ENCODE measurements around the gene LEMD2.

DNA sequence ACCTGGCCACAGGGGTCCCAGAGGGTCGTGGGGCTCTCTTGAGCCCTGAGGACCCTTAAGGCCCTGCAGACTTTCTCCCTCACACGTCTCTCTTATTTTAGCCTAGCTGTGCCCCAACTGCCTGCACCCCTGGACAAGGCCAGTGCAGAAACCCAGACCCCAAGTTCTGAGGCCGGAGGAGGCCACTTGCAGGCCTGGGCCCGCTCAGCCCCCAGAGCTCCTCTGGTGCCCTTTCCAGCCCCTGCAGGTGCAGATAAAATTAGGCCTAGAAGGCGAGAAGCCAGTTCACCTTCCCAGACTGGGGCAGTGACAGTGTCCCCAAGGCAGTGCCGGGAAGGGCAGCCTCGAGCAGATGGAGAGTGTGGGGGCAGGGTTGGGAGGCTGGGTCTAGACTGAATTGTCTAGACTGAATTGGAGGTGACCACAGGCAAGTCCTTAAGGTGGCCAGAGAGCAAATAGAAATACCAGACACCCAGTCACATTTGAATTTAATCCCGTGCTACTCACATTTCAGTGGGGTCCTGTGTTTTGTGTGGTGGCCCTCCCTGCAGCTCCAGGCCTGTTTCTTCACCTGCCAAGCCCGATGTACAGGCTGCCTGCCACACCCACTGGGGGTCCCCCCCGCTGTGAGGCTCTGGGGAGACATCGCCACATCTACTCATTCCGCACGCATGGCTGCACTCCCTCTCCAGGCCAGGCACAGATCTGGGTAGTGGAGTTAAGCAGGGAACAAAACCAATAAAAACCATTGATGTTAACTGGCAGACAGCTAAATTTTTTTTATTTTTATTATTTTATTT is 33.7 kb downstream of the LEMD2 start:
- TF ChIP-seq, protein P1, sequence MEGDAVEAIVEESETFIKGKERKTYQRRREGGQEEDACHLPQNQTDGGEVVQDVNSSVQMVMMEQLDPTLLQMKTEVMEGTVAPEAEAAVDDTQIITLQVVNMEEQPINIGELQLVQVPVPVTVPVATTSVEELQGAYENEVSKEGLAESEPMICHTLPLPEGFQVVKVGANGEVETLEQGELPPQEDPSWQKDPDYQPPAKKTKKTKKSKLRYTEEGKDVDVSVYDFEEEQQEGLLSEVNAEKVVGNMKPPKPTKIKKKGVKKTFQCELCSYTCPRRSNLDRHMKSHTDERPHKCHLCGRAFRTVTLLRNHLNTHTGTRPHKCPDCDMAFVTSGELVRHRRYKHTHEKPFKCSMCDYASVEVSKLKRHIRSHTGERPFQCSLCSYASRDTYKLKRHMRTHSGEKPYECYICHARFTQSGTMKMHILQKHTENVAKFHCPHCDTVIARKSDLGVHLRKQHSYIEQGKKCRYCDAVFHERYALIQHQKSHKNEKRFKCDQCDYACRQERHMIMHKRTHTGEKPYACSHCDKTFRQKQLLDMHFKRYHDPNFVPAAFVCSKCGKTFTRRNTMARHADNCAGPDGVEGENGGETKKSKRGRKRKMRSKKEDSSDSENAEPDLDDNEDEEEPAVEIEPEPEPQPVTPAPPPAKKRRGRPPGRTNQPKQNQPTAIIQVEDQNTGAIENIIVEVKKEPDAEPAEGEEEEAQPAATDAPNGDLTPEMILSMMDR (IDR thresholded peaks at IDR 0.05) = no peak
- no peak for TF ChIP-seq FOSL2 (IDR thresholded peaks at IDR 0.05; ENCODE audit: borderline replicate concordance, low read depth)
- TF ChIP-seq, protein P2, sequence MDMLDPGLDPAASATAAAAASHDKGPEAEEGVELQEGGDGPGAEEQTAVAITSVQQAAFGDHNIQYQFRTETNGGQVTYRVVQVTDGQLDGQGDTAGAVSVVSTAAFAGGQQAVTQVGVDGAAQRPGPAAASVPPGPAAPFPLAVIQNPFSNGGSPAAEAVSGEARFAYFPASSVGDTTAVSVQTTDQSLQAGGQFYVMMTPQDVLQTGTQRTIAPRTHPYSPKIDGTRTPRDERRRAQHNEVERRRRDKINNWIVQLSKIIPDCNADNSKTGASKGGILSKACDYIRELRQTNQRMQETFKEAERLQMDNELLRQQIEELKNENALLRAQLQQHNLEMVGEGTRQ (IDR thresholded peaks at IDR 0.05; ENCODE audit: borderline replicate concordance, low read depth, low read length) = no peak
- no peak for TF ChIP-seq RCOR1 (IDR thresholded peaks at IDR 0.05; ENCODE audit: low read length)
- no peak for TF ChIP-seq POLR2AphosphoS5 (IDR thresholded peaks at IDR 0.05; ENCODE audit: low read depth, low read length)
- TF ChIP-seq PBX3 (IDR thresholded peaks at IDR 0.05) = no peak
- TF ChIP-seq, protein P3, sequence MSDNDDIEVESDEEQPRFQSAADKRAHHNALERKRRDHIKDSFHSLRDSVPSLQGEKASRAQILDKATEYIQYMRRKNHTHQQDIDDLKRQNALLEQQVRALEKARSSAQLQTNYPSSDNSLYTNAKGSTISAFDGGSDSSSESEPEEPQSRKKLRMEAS (IDR thresholded peaks at IDR 0.05; ENCODE audit: low read depth) = no peak
- TF ChIP-seq EP300 (IDR thresholded peaks at IDR 0.05; ENCODE audit: borderline replicate concordance in 1 of 2, low read depth in 1 of 2, low read length in 1 of 2) = no peak
- TF ChIP-seq CHD2 (IDR thresholded peaks at IDR 0.05; ENCODE audit: low read length, partially characterized antibody) = no peak
- no peak for TF ChIP-seq NFIC (IDR thresholded peaks at IDR 0.05; ENCODE audit: borderline replicate concordance)
- TF ChIP-seq TAF1 (IDR thresholded peaks at IDR 0.05; ENCODE audit: borderline replicate concordance, low read depth, low read length) = no peak
- TF ChIP-seq SMC3 (IDR thresholded peaks at IDR 0.05; ENCODE audit: low read depth, low read length) = no peak
- no peak for TF ChIP-seq GABPA (IDR thresholded peaks at IDR 0.05; ENCODE audit: low read depth)
- TF ChIP-seq SIN3A (IDR thresholded peaks at IDR 0.05; ENCODE audit: borderline replicate concordance, low read depth, low read length) = no peak
